HG03108 (cell line): Measurements from ENCODE around the gene ST8SIA6.
"Not testable (repeated sequence)": the region's sequence is repeated elsewhere in the genome, so short reads cannot be mapped to it uniquely, and the experiment has no call there.

Experiments
- ATAC-seq: cut with Tn5 transposase; IDR thresholded peaks from one replicate; pipeline ENCODE4 v1.9.1; 2021; ENCODE audit warnings: moderate library complexity; ENCODE audit not compliant: unreplicated experiment

Gene ST8SIA6

GRCh38 chr10:17427666-17428350 is 26.6 kb downstream of the ST8SIA6 start:
- no peak for ATAC-seq

GRCh38 chr10:17427201-17427600 is 27.2 kb downstream of the ST8SIA6 start:
- ATAC-seq, result no peak

GRCh38 chr10:17426263-17426750 is 28.1 kb downstream of the ST8SIA6 start:
- ATAC-seq, result no peak

GRCh38 chr10:17425584-17426262 is 28.7 kb downstream of the ST8SIA6 start:
- no peak for ATAC-seq

- no peak for ATAC-seq
These were observed 30.7 kb downstream of the ST8SIA6 start for GRCh38 chr10:17423632-17424186.

GRCh38 chr10:17422931-17423330 is 31.5 kb downstream of the ST8SIA6 start:
- ATAC-seq, result no peak

- ATAC-seq, result no peak
These were observed 36.1 kb downstream of the ST8SIA6 start for GRCh38 chr10:17418249-17418648.

GRCh38 chr10:17416442-17417211 is 37.8 kb downstream of the ST8SIA6 start:
- ATAC-seq, result no peak

- no peak for ATAC-seq
These were observed 39.2 kb downstream of the ST8SIA6 start for GRCh38 chr10:17415046-17415658.

- ATAC-seq, result no peak
These were observed 39.9 kb downstream of the ST8SIA6 start for GRCh38 chr10:17414484-17414883.

GRCh38 chr10:17413876-17414275 is 40.5 kb downstream of the ST8SIA6 start:
- ATAC-seq, result no peak

GRCh38 chr10:17412323-17412722 is 42.1 kb downstream of the ST8SIA6 start:
- ATAC-seq, result no peak

GRCh38 chr10:17410907-17411306 is 43.5 kb downstream of the ST8SIA6 start:
- ATAC-seq, result no peak

- no peak for ATAC-seq
These were observed 45.1 kb downstream of the ST8SIA6 start for GRCh38 chr10:17409170-17409733.

GRCh38 chr10:17407047-17407446 is 47.3 kb downstream of the ST8SIA6 start:
- ATAC-seq, result no peak

- ATAC-seq, result no peak
These were observed 48.2 kb downstream of the ST8SIA6 start for GRCh38 chr10:17406036-17406834.

- no peak for ATAC-seq
These were observed 51.2 kb downstream of the ST8SIA6 start for GRCh38 chr10:17403161-17403560.

GRCh38 chr10:17402040-17402439 is 52.4 kb downstream of the ST8SIA6 start:
- not testable (repeated sequence) for ATAC-seq

- no peak for ATAC-seq
These were observed 58.4 kb downstream of the ST8SIA6 start for GRCh38 chr10:17396004-17396403.

- no peak for ATAC-seq
These were observed 59.5 kb downstream of the ST8SIA6 start for GRCh38 chr10:17394854-17395253.
